Measurements from ENCODE around the gene NCKAP5.

GRCh38 chr2:132664096-132664495 lies 904.2 kb downstream of the NCKAP5 start:
- TF ChIP-seq CTCF (IDR thresholded peaks at IDR 0.05; ENCODE audit: low read length) (no peak), EZH2 (IDR thresholded peaks at IDR 0.05; ENCODE audit: borderline replicate concordance, low read length) (no peak)
